Activated B cell treated with CpG ODN at 0.5 μM for 24 hours (primary cell): ENCODE measurements around the gene P2RY8. TPM values are rescaled to one million over a fixed set of nuclear protein-coding genes. Genes with fewer than 3 reads are reported as not detected.
A peak's percentile ranks its signal among the peaks of the same experiment; 100 is the strongest.
"Not testable (repeated sequence)": the region's sequence is repeated elsewhere in the genome, so short reads cannot be mapped to it uniquely, and the experiment has no call there.

Experiments
- ATAC-seq: fragments of 200-7000 bp; cut with Tn5 transposase; one replicate; pipeline ENCODE4 v1.10.0; 2021; ENCODE audit warnings: low read depth, mild to moderate bottlenecking, moderate library complexity
- CTCF ChIA-PET: fragments of 350-600 bp; sonication (Branson Sonifier 250); formaldehyde crosslinking; loops from one replicate; lab custom pipeline; 2021; ENCODE audit warnings: antibody characterized with exemption; lab: Charles Lee
- POLR2A ChIA-PET: fragments of 350-600 bp; sonication (Branson Sonifier 250); formaldehyde crosslinking; loops from one replicate; lab custom pipeline; 2021; ENCODE audit warnings: antibody characterized with exemption; lab: Charles Lee
- DNase-seq: peaks from one replicate; pipeline ENCODE4 v3.0.0; 2022
- H3K27ac Mint-ChIP-seq: one replicate; pipeline ENCODE4 v1.8.0; 2020; ENCODE audit warnings: mixed read lengths
- H3K27me3 Mint-ChIP-seq: one replicate; pipeline ENCODE4 v1.8.0; 2021; ENCODE audit warnings: mixed read lengths
- H3K36me3 Mint-ChIP-seq: one replicate; pipeline ENCODE4 v1.8.0; 2021; ENCODE audit warnings: low read depth, mixed read lengths
- H3K4me1 Mint-ChIP-seq: one replicate; pipeline ENCODE4 v1.8.0; 2021; ENCODE audit warnings: mixed read lengths
- H3K4me3 Mint-ChIP-seq: one replicate; pipeline ENCODE4 v1.8.0; 2020; ENCODE audit warnings: mild to moderate bottlenecking, mixed read lengths
- H3K9me3 Mint-ChIP-seq: one replicate; pipeline ENCODE4 v1.8.0; 2020; ENCODE audit warnings: mixed read lengths
- CTCF ChIP-seq: fragments of 200-600 bp; IDR thresholded peaks from one replicate; pipeline ENCODE4 v1.8.0; 2022; ENCODE audit warnings: antibody characterized with exemption, mild to moderate bottlenecking
- intact Hi-C: fragments of 100-400 bp; cut with micrococcal nuclease; formaldehyde crosslinking; loops from one replicate; pipeline ENCODE4 v1.15.1; 2024
- total RNA-seq: library from RNA; stranded (reverse); gene quantifications from 2 replicates; pipeline ENCODE4 v1.2.3, GENCODE V29; 2022

P2RY8 gene
- total RNA-seq, 1 donor from 2014 or later = 332 TPM

- Mint-ChIP-seq H3K4me3 (peak overlapping the region; percentile 70), H3K27me3 (no peaks in the 10 kb centered on the region), H3K27ac (peak overlapping the region; percentile 92), H3K9me3 (no peaks in the 10 kb centered on the region), H3K36me3 (peaks cover 78% of the 10 kb centered on the region), H3K4me1 (peaks cover 77% of the 10 kb centered on the region)
- POLR2A ChIA-PET = no interaction called here
- intact Hi-C loops = no loop called here
- no peak for DNase-seq
- no peak for ATAC-seq
- no peak for TF ChIP-seq CTCF
- CTCF ChIA-PET = no interaction called here
Observed at GRCh38 chrX:1484638-1485019, 52.4 kb downstream of the P2RY8 start.

GRCh38 chrX:1483843-1484637 lies 52.9 kb downstream of the P2RY8 start:
- intact Hi-C loops = no loop called here

GRCh38 chrX:1482530-1482928 lies 54.5 kb downstream of the P2RY8 start:
- H3K36me3 Mint-ChIP-seq = peaks cover 77% of the 10 kb centered on the region
- H3K27me3 Mint-ChIP-seq, DNase-seq, POLR2A ChIA-PET, ATAC-seq, H3K9me3 Mint-ChIP-seq, intact Hi-C loops, H3K4me3 Mint-ChIP-seq, CTCF ChIA-PET: not testable (repeated sequence)
- peak overlapping the region; percentile 97 for H3K27ac Mint-ChIP-seq
- peaks cover 90% of the 10 kb centered on the region for H3K4me1 Mint-ChIP-seq

More at GRCh38 chrX:1483843-1484637, 52.9 kb downstream of the P2RY8 start:
- Mint-ChIP-seq H3K36me3 (peaks cover 79% of the 10 kb centered on the region), H3K4me1 (peaks cover 83% of the 10 kb centered on the region), H3K27ac (peak overlapping the region; percentile 92), H3K9me3 (peaks cover 3% of the 10 kb centered on the region), H3K4me3 (peak overlapping the region; percentile 70), H3K27me3 (no peaks in the 10 kb centered on the region)
- CTCF ChIA-PET = no interaction called here
- POLR2A ChIA-PET = no interaction called here
- ATAC-seq (peak; percentile 35), DNase-seq (no peak)
- TF ChIP-seq CTCF = no peak

GRCh38 chrX:1481636-1482529 lies 55.1 kb downstream of the P2RY8 start:
- H3K4me3 Mint-ChIP-seq = peak overlapping the region; percentile 81
- peak; percentile 53 for ATAC-seq
- peak; percentile 63 for DNase-seq
- peak overlapping the region; percentile 97 for H3K27ac Mint-ChIP-seq
- CTCF ChIA-PET = no interaction called here
- H3K9me3 Mint-ChIP-seq = peaks cover 4% of the 10 kb centered on the region
- POLR2A ChIA-PET = no interaction called here
- intact Hi-C loops = loop anchor here (1.0 kb wide), 8 partner anchors 12 to 109 kb away; partner anchors contain the start of genes AKAP17A and P2RY8
- no peaks in the 10 kb centered on the region for H3K27me3 Mint-ChIP-seq
- H3K4me1 Mint-ChIP-seq = peaks cover 90% of the 10 kb centered on the region
- no peak for TF ChIP-seq CTCF
- peaks cover 76% of the 10 kb centered on the region for H3K36me3 Mint-ChIP-seq

DNA sequence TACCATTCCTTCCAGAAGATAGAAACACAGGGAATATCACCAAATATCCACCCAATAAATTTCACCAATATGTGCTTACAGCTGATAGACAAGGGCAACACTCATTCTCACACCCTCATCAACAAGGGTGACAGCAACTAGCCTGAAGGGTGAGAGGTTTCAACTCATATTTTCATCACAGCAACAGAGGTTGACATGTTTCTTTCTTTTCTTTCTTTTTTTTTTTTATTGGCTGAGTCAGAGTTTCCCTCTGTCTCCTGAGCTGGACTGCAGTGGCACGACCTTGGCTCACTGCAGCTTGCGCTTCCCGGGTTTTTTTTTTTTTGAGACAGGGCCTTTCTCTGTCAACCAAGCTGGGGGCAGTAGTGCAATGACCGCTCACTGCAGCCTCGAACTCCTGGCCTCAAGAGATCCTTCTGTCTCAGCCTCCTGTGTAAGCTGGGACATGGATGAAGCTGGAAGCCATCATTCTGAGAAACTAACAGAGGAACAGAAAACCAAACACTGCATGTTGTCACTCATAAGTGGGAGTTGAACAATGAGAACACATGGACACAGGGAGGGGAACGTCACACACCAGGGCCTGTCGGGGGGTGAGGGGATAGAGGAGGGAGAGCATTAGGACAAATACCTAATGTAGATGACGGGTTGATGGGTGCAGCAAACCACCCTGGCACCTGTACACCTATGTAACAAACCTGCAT lies 56.8 kb downstream of the P2RY8 start:
- TF ChIP-seq CTCF = no peak
- H3K9me3 Mint-ChIP-seq = peaks cover 4% of the 10 kb centered on the region
- intact Hi-C loops = no loop called here
- ATAC-seq = peak; percentile 4
- H3K4me1 Mint-ChIP-seq = peaks cover 92% of the 10 kb centered on the region
- CTCF ChIA-PET = no interaction called here
- H3K36me3 Mint-ChIP-seq = peaks cover 74% of the 10 kb centered on the region
- peak overlapping the region; percentile 97 for H3K27ac Mint-ChIP-seq
- POLR2A ChIA-PET = no interaction called here
- DNase-seq = peak; percentile 18
- H3K4me3 Mint-ChIP-seq = peak overlapping the region; percentile 72
- no peaks in the 10 kb centered on the region for H3K27me3 Mint-ChIP-seq
